ENCODE data around the gene LTA.

LTA gene

DNA sequence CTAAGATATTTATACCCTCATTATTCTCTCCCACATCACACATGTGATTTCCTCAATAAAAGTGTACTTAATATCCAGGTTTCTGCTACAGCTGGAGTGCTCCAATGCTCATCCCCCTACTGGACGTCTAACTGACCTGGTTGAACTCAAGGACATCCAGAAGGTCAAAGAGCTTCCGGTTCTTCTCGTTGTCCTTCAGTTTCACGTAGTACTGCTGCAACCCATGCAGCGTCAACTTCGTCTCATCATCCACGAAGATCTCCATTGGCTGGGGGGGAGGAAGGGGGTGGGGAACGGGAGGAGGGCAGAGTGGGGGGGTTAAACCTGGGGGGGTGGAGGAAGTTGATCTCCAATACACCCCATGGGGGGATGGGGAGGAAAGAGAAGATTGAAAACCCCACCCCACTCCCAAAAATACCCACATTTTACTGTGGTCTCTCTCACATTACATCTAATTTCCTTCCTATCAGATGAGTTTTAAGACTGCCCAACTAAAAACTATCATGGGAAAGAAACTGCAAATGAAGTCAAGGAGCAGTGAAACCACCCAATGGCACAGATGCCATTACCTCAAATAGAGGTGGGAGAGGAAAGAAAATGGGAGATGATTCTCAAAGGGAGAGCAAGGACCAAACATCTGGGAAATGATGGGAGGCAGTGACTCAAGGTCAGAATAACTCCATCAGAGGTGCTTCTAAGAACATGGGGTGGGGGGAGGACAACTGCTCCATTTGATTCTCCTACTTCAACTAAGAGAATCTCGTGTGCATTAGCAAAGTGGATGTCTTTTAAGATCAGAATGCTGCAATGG lies 39.2 kb upstream of the LTA start:
- no peaks in the 10 kb centered on the region for H3K9me3 ChIP-seq (ENCODE audit: control insufficient read depth, insufficient read depth, low read depth, low read length)
- no peaks in the 10 kb centered on the region for H3K4me1 ChIP-seq (ENCODE audit: control insufficient read depth, insufficient read depth, low read length)
- no peak overlapping the region for H3K4me3 ChIP-seq (ENCODE audit: low read depth, low read length)
- TF ChIP-seq BCL11B (tag by site-specific recombination; IDR thresholded peaks at IDR 0.05; ENCODE audit: low read depth), result no peak
- TF ChIP-seq, protein P1, sequence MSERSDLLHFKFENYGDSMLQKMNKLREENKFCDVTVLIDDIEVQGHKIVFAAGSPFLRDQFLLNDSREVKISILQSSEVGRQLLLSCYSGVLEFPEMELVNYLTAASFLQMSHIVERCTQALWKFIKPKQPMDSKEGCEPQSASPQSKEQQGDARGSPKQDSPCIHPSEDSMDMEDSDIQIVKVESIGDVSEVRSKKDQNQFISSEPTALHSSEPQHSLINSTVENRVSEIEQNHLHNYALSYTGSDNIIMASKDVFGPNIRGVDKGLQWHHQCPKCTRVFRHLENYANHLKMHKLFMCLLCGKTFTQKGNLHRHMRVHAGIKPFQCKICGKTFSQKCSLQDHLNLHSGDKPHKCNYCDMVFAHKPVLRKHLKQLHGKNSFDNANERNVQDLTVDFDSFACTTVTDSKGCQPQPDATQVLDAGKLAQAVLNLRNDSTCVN (tag by site-specific recombination; optimal IDR thresholded peaks at IDR 0.05), result no peak
- peak; percentile 21; the same call in 1 of the 2 replicates for TF ChIP-seq KLF8 (tag by site-specific recombination; IDR thresholded peaks at IDR 0.05)
- no peak for TF ChIP-seq ZNF23 (tag by site-specific recombination; IDR thresholded peaks at IDR 0.05; ENCODE audit: borderline replicate concordance)
- TF ChIP-seq HOXC10 (CRISPR knock-in tag; IDR thresholded peaks at IDR 0.05), result no peak
- peak; percentile 97 for TF ChIP-seq PRDM4 (tag by site-specific recombination; IDR thresholded peaks at IDR 0.05)
- POLR2A ChIA-PET, result interaction anchor here (0.6 to 6.3 kb wide), 4 partner anchors 9 to 1439 kb away, joined by 3 to 112 read pairs (median 4); partner anchors contain the start of genes DDX39B and LSM2
- peak overlapping the region; percentile 4 for H3K27ac ChIP-seq (ENCODE audit: extremely low read depth, low read depth, low read length)
- CTCF ChIA-PET, result interaction anchor here (0.9 to 1.6 kb wide), 2 partner anchors 14 to 65 kb away, joined by 3 read pairs; partner anchors contain the start of gene ATP6V1G2
- peaks cover 70 to 88% of the 10 kb centered on the region in 2 experiments for H3K36me3 ChIP-seq (ENCODE audit: control insufficient read depth in 2 of 2, insufficient read depth in 1 of 2, low read length in 2 of 2)

GRCh38 chr6:31533455-31533841 lies 38.6 kb upstream of the LTA start:
- Histone ChIP-seq H3K27ac (ENCODE audit: extremely low read depth, low read depth, low read length) (peak overlapping the region; percentile 4), H3K36me3 (ENCODE audit: control insufficient read depth in 2 of 2, insufficient read depth in 1 of 2, low read length in 2 of 2) (peaks cover 76 to 94% of the 10 kb centered on the region in 2 experiments), H3K4me1 (ENCODE audit: control insufficient read depth, insufficient read depth, low read length) (no peaks in the 10 kb centered on the region), H3K9me3 (ENCODE audit: control insufficient read depth, insufficient read depth, low read depth, low read length) (no peaks in the 10 kb centered on the region), H3K4me3 (ENCODE audit: low read depth, low read length) (no peak overlapping the region)
- CTCF ChIA-PET, result interaction anchor here (1.0 kb wide), 1 partner anchor 13 kb away, joined by 3 read pairs; no protein-coding TSS in a partner anchor
- TF ChIP-seq RBAK (tag by site-specific recombination; IDR thresholded peaks at IDR 0.05) (no peak), BCL11A (tag by site-specific recombination; IDR thresholded peaks at IDR 0.05; ENCODE audit: low read depth) (no peak), ZNF677 (tag by site-specific recombination; IDR thresholded peaks at IDR 0.05) (no peak), GLIS2 (tag by site-specific recombination; IDR thresholded peaks at IDR 0.05) (no peak), ZBTB44 (tag by site-specific recombination; IDR thresholded peaks at IDR 0.05) (no peak), ZNF175 (tag by site-specific recombination; IDR thresholded peaks at IDR 0.05) (no peak), ZNF544 (tag by site-specific recombination; IDR thresholded peaks at IDR 0.05) (no peak), ZNF624 (tag by site-specific recombination; IDR thresholded peaks at IDR 0.05) (no peak), ZNF223 (tag by site-specific recombination; IDR thresholded peaks at IDR 0.05) (no peak), SETDB1 (IDR thresholded peaks at IDR 0.05; ENCODE audit: insufficient read length, low read length) (no peak), PRDM4 (tag by site-specific recombination; IDR thresholded peaks at IDR 0.05) (no peak), ZNF843 (tag by site-specific recombination; IDR thresholded peaks at IDR 0.05) (no peak), ZNF777 (tag by site-specific recombination; IDR thresholded peaks at IDR 0.05; ENCODE audit: borderline replicate concordance) (no peak)
- TF ChIP-seq, protein P2, sequence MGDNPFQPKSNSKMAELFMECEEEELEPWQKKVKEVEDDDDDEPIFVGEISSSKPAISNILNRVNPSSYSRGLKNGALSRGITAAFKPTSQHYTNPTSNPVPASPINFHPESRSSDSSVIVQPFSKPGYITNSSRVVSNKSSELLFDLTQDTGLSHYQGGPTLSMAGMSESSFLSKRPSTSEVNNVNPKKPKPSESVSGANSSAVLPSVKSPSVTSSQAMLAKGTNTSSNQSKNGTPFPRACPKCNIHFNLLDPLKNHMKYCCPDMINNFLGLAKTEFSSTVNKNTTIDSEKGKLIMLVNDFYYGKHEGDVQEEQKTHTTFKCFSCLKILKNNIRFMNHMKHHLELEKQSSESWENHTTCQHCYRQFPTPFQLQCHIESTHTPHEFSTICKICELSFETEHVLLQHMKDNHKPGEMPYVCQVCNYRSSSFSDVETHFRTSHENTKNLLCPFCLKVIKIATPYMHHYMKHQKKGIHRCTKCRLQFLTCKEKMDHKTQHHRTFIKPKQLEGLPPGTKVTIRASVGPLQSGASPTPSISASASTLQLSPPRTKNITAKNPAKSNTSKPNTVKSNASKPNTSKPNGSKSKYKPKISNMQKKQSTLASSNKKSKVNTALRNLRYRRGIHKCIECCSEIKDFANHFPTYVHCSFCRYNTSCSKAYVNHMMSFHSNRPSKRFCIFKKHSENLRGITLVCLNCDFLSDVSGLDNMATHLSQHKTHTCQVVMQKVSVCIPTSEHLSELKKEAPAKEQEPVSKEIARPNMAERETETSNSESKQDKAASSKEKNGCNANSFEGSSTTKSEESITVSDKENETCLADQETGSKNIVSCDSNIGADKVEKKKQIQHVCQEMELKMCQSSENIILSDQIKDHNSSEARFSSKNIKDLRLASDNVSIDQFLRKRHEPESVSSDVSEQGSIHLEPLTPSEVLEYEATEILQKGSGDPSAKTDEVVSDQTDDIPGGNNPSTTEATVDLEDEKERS (tag by site-specific recombination; IDR thresholded peaks at IDR 0.05), result no peak
- TF ChIP-seq, protein P3, sequence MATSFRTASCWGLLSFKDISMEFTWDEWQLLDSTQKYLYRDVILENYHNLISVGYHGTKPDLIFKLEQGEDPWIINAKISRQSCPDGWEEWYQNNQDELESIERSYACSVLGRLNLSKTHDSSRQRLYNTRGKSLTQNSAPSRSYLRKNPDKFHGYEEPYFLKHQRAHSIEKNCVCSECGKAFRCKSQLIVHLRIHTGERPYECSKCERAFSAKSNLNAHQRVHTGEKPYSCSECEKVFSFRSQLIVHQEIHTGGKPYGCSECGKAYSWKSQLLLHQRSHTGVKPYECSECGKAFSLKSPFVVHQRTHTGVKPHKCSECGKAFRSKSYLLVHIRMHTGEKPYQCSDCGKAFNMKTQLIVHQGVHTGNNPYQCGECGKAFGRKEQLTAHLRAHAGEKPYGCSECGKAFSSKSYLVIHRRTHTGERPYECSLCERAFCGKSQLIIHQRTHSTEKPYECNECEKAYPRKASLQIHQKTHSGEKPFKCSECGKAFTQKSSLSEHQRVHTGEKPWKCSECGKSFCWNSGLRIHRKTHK (tag by site-specific recombination; IDR thresholded peaks at IDR 0.05), result no peak
- POLR2A ChIA-PET, result interaction anchor here (0.8 kb wide), 1 partner anchor 9 kb away, joined by 3 read pairs; the partner anchor contains the start of gene DDX39B
